Endothelial cell (in vitro differentiated cells): ENCODE measurements around the gene KHK. TPM values are rescaled to one million over a fixed set of nuclear protein-coding genes. Genes with fewer than 3 reads are reported as not detected.

Source experiments
- DNase-seq: peaks from one replicate; pipeline ENCODE4 v3.0.0; 2021; ENCODE audit warnings: low spot score
- H3K27ac Mint-ChIP-seq: one replicate; pipeline ENCODE4 v1.8.0; 2021; ENCODE audit warnings: mixed read lengths, inconsistent platforms; ENCODE audit not compliant: unreplicated experiment
- H3K27me3 Mint-ChIP-seq: one replicate; pipeline ENCODE4 v1.8.0; 2021; ENCODE audit warnings: mild to moderate bottlenecking, moderate library complexity, mixed read lengths, inconsistent platforms; ENCODE audit not compliant: unreplicated experiment
- H3K36me3 Mint-ChIP-seq: one replicate; pipeline ENCODE4 v1.8.0; 2021; ENCODE audit warnings: mild to moderate bottlenecking, low read depth, mixed read lengths, inconsistent platforms; ENCODE audit not compliant: unreplicated experiment
- H3K4me1 Mint-ChIP-seq: one replicate; pipeline ENCODE4 v1.8.0; 2021; ENCODE audit warnings: mild to moderate bottlenecking, mixed read lengths, inconsistent platforms; ENCODE audit not compliant: unreplicated experiment
- H3K4me3 Mint-ChIP-seq: one replicate; pipeline ENCODE4 v1.8.0; 2021; ENCODE audit warnings: mild to moderate bottlenecking, mixed read lengths, inconsistent platforms; ENCODE audit not compliant: unreplicated experiment
- H3K9me3 Mint-ChIP-seq: one replicate; pipeline ENCODE4 v1.8.0; 2021; ENCODE audit warnings: mixed read lengths, inconsistent platforms; ENCODE audit not compliant: unreplicated experiment
- total RNA-seq: library from RNA; stranded (reverse); fragmentation: NEBNext Ultra II Directional; extraction: Animal tissue kit (Norgen Biotek cat#: 25700); gene quantifications from one replicate; pipeline ENCODE4 v1.2.1, GENCODE V29; 2021; ENCODE audit not compliant: unreplicated experiment
- TF ChIP-seq, protein P1 (sequence below): fragments of 200-600 bp; sonication (generic); IDR thresholded peaks from one replicate; pipeline ENCODE4 v1.5.0; 2021; ENCODE audit warnings: antibody characterized with exemption; ENCODE audit not compliant: unreplicated experiment

Gene KHK
- total RNA-seq, 1 donor from 2014 or later, result 1.4 TPM

DNA sequence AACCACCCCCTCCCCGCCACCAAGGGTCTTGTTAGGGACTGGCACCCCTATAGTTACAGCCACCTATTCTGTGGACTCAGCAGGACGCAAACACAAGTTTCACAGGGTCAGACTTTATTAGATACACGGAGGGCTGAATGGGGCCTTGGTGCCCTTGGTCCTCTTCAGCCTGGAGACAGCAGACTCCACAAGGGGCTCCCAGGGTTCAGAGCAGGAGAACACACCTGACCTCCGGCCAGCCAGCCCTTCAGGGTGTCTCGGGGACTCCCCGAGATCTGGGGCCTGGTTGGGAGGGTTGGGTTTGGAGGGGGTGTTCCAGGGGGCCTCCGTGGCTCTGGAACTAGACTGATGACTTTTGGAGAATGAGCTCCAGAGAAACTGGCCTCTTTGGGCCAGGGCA is 50.2 kb downstream of the KHK start:
- Mint-ChIP-seq H3K4me3 (no peak overlapping the region), H3K36me3 (peaks cover 6% of the 10 kb centered on the region), H3K4me1 (peaks cover 9% of the 10 kb centered on the region), H3K27ac (no peak overlapping the region), H3K27me3 (peaks cover 8% of the 10 kb centered on the region), H3K9me3 (no peaks in the 10 kb centered on the region)
- no peak for DNase-seq
- TF ChIP-seq, protein P1, sequence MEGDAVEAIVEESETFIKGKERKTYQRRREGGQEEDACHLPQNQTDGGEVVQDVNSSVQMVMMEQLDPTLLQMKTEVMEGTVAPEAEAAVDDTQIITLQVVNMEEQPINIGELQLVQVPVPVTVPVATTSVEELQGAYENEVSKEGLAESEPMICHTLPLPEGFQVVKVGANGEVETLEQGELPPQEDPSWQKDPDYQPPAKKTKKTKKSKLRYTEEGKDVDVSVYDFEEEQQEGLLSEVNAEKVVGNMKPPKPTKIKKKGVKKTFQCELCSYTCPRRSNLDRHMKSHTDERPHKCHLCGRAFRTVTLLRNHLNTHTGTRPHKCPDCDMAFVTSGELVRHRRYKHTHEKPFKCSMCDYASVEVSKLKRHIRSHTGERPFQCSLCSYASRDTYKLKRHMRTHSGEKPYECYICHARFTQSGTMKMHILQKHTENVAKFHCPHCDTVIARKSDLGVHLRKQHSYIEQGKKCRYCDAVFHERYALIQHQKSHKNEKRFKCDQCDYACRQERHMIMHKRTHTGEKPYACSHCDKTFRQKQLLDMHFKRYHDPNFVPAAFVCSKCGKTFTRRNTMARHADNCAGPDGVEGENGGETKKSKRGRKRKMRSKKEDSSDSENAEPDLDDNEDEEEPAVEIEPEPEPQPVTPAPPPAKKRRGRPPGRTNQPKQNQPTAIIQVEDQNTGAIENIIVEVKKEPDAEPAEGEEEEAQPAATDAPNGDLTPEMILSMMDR, result no peak

DNA sequence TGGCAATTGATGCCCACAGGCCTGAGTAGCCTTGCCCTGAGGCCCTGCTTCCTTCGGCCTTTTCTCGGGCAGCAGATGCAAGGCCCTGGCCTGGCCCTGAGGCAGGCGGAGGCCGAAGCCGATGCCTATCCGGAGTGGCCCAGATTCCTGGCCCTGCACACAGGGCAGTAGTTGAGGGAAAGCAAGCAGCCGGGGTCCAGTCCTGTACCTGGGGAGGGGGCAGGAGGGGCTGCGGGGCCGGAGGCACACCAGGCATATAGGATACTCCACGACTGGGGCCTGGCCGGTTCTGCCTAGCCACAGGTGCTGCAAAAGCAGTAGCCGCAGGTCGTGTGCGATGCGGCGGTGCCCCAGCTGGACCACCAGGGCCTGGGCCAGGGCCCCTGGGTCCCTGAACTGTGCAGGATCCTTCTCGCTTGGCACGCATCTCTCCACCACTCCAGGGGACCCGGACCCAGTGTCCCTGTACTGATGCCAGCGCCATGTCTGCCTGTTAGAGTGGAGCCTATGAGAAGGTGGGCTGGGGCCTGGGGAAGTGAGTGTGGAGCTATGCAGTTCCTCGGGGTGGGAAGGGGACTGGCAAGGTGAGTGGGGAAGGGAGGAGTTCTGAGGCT is 50.9 kb downstream of the KHK start:
- Mint-ChIP-seq H3K9me3 (no peaks in the 10 kb centered on the region), H3K27me3 (peaks cover 8% of the 10 kb centered on the region), H3K27ac (no peak overlapping the region), H3K36me3 (peaks cover 6% of the 10 kb centered on the region), H3K4me3 (no peak overlapping the region), H3K4me1 (peaks cover 9% of the 10 kb centered on the region)
- TF ChIP-seq, protein P1, result no peak
- no peak for DNase-seq

DNA sequence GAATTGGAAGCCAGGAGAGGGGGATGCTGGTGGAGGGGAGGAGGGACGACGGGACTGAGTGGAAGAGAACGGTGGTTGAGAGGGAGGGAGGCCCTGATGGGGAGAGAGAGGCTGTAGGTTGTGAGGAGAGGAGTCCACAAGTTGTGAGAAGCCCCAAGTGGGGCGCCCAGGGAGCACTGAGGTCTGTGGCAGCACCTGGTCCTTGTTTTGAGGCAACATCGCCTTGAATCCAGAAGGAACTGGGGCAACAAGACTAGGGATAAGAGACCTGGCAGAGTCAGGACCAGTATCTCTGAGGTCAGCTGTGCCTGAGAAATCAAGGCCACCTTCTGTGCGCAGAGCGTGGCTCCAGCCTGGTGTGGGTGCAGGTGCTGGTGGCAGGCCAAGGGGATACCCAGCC is 51.5 kb downstream of the KHK start:
- H3K27me3 Mint-ChIP-seq, result peaks cover 5% of the 10 kb centered on the region
- DNase-seq, result no peak
- H3K27ac Mint-ChIP-seq, result no peak overlapping the region
- no peak overlapping the region for H3K4me3 Mint-ChIP-seq
- peaks cover 5% of the 10 kb centered on the region for H3K4me1 Mint-ChIP-seq
- H3K36me3 Mint-ChIP-seq, result peaks cover 2% of the 10 kb centered on the region
- TF ChIP-seq, protein P1, result no peak
- H3K9me3 Mint-ChIP-seq, result no peaks in the 10 kb centered on the region

DNA sequence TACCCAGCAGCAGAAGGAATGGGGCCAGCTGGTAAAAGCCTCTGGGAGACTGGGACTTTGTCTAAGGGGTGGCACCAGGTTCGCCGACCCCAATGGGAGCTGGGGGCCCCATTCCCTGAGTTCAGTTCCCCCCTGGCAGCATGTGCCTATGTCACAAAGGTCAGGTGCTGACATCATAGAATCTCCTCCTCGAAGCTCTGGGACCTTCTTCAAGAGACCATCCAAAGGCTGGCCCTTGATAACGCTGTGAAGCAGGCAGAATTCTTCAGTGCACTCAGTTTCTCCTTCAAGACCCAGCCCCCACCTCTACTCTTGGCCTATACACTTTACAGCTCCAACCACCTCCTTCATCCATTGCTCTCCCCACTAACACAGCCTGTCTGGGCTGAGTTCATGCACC is 52.7 kb downstream of the KHK start, which contains the start of gene PRR30:
Gene PRR30 (minus strand): TSS at position 101 of the 400 bp plus-strand sequence. CDS start 1,081 bp downstream, outside the sequence.
- Mint-ChIP-seq H3K36me3 (no peaks in the 10 kb centered on the region), H3K9me3 (no peaks in the 10 kb centered on the region), H3K4me3 (no peak within 1 kb of the TSS), H3K4me1 (no peaks in the 10 kb centered on the region), H3K27ac (no peak within 1 kb of the TSS), H3K27me3 (peaks cover 6% of the 10 kb centered on the region)
- TF ChIP-seq, protein P1, result no peak
- no peak for DNase-seq

DNA sequence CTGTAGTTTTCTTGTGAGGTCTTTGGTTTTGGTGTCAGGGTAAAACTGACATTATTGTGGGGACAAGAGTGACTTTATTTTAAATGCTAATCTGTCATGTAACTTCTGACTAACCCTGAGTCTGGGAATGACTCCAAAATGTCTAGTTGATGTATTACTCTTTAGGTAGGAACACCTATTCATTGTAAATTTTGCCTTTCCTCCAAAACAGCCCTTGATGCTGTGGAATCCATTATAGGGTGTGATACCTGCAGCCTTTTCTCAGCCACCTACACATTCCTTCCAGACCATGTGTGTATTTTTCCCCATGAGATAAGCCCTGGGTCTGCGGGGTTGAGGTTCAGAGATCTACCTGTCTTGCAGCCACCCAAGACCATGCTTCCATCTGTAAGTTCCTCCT is 56.7 kb downstream of the KHK start:
- Mint-ChIP-seq H3K27ac (no peak overlapping the region), H3K9me3 (no peaks in the 10 kb centered on the region), H3K36me3 (no peaks in the 10 kb centered on the region), H3K4me1 (no peaks in the 10 kb centered on the region), H3K27me3 (peaks cover 7% of the 10 kb centered on the region), H3K4me3 (no peak overlapping the region)
- no peak for DNase-seq
- TF ChIP-seq, protein P1, result no peak
